H1 (cell line): ENCODE measurements around the gene NCLN. TPM values are rescaled to one million over a fixed set of nuclear protein-coding genes. Genes with fewer than 3 reads are reported as not detected.

Experiments
- CTCF ChIA-PET: fragments of 300-600 bp; sonication (Branson Sonifier 250); formaldehyde crosslinking; loops from one replicate; lab custom pipeline; 2021; ENCODE audit not compliant: partially characterized antibody; lab: Charles Lee
- POLR2A ChIA-PET: fragments of 300-600 bp; sonication (Branson Sonifier 250); formaldehyde crosslinking; loops from one replicate; lab custom pipeline; 2021; ENCODE audit warnings: inconsistent platforms; ENCODE audit not compliant: partially characterized antibody; lab: Charles Lee
- DNase-seq, 2 experiments: peaks; one replicate each; pipeline versions ENCODE4 v3.0.0 to v3.0.0-alpha.2; 2010 to 2022; ENCODE audit warnings: low spot score in 2 of 2, low read depth in 1 of 2, mixed read lengths in 1 of 2
- FAIRE-seq: peaks from 2 replicates; lab custom pipeline; 2011; peaks lifted over from hg19 to GRCh38; lab: Jason Lieb, UNC
- H2AFZ ChIP-seq: 2 replicates; pipeline ENCODE4 v1.8.1; 2012; ENCODE audit warnings: low read length, inconsistent platforms
- H2AK5ac ChIP-seq: 2 replicates; pipeline ENCODE4 v1.6.1; 2013; ENCODE audit warnings: low read depth, low read length
- H2BK120ac ChIP-seq: replicated peaks from 2 replicates; pipeline ENCODE3; 2013; ENCODE audit warnings: low read depth, low read length, inconsistent platforms
- H2BK12ac ChIP-seq: 2 replicates; pipeline ENCODE4 v1.6.1; 2013; ENCODE audit warnings: low read depth, low read length
- H2BK15ac ChIP-seq: 2 replicates; pipeline ENCODE4 v1.6.1; 2013; ENCODE audit warnings: low read length
- H2BK20ac ChIP-seq: 2 replicates; pipeline ENCODE4 v1.6.1; 2013; ENCODE audit warnings: low read length
- H2BK5ac ChIP-seq: 2 replicates; pipeline ENCODE4 v1.6.1; 2013; ENCODE audit warnings: low read depth, low read length
- H3K14ac ChIP-seq: 2 replicates; pipeline ENCODE4 v1.6.1; 2013; ENCODE audit warnings: inconsistent platforms; ENCODE audit not compliant: insufficient read length
- H3K18ac ChIP-seq: 2 replicates; pipeline ENCODE4 v1.6.1; 2013; ENCODE audit warnings: low read length; ENCODE audit errors: extremely low read depth
- H3K23ac ChIP-seq: 2 replicates; pipeline ENCODE4 v1.6.1; 2013; ENCODE audit warnings: inconsistent platforms; ENCODE audit not compliant: insufficient read length
- H3K23me2 ChIP-seq: 2 replicates; pipeline ENCODE4 v1.6.1; 2013; ENCODE audit warnings: low read depth, low read length
- H3K27ac ChIP-seq: 2 replicates; pipeline ENCODE4 v1.6.1; 2011; ENCODE audit warnings: low read depth, low read length, inconsistent platforms
- H3K27me3 ChIP-seq, 4 experiments: replicated peaks in 1 of 4; 1 replicate in 1 of 4; 2 replicates in 3 of 4; pipeline versions ENCODE4 v1.6.1 to v1.8.1; 2011 to 2013; ENCODE audit warnings: low read length in 3 of 4, mild to moderate bottlenecking in 3 of 4, inconsistent platforms in 2 of 4, mixed read lengths in 2 of 4, moderate library complexity in 1 of 4; ENCODE audit not compliant: control insufficient read depth in 3 of 4, insufficient read depth in 3 of 4; ENCODE audit errors: extremely low read depth in 1 of 4
- H3K36me3 ChIP-seq, 4 experiments: 2 replicates each; pipeline versions ENCODE4 v1.6.1 to v1.8.1; 2011 to 2013; ENCODE audit warnings: mild to moderate bottlenecking in 4 of 4, low read length in 3 of 4, moderate library complexity in 2 of 4, control low read depth in 1 of 4, inconsistent platforms in 1 of 4; ENCODE audit not compliant: insufficient read depth in 4 of 4, control insufficient read depth in 2 of 4
- H3K4ac ChIP-seq: replicated peaks from 2 replicates; pipeline ENCODE3; 2013; ENCODE audit warnings: low read length, low read depth, mixed read lengths, inconsistent platforms; ENCODE audit not compliant: insufficient read length
- H3K4me1 ChIP-seq, 4 experiments: replicated peaks in 1 of 4; 1 replicate in 1 of 4; 2 replicates in 3 of 4; pipeline versions ENCODE4 v1.6.1 to v1.8.1; 2011 to 2013; ENCODE audit warnings: low read length in 3 of 4, inconsistent platforms in 2 of 4, mixed read lengths in 1 of 4; ENCODE audit not compliant: insufficient read depth in 4 of 4, control insufficient read depth in 3 of 4
- H3K4me2 ChIP-seq, 2 experiments: 2 replicates each; pipeline versions ENCODE4 v1.6.1 to v1.8.1; 2011 to 2013; ENCODE audit warnings: low read depth in 2 of 2, low read length in 2 of 2, control low read depth in 1 of 2, inconsistent platforms in 1 of 2, mild to moderate bottlenecking in 1 of 2; ENCODE audit not compliant: insufficient read depth in 1 of 2
- H3K4me3 ChIP-seq, 4 experiments: fragments of 200-600, 300-600 bp in 1 of 4; sonication (generic), shearing (Covaris generic), sonication (Bioruptor Twin) in 1 of 4; 2 replicates each; pipeline versions ENCODE4 v1.5.1 to v1.8.1; 2011 to 2016; ENCODE audit warnings: low read length in 4 of 4, low read depth in 3 of 4, control low read depth in 2 of 4, inconsistent platforms in 2 of 4, mild to moderate bottlenecking in 2 of 4, mixed read lengths in 1 of 4, moderate library complexity in 1 of 4; ENCODE audit not compliant: insufficient read depth in 2 of 4; ENCODE audit errors: extremely low read depth in 1 of 4
- H3K56ac ChIP-seq: replicated peaks from 2 replicates; pipeline ENCODE3; 2013; ENCODE audit warnings: low read depth, mild to moderate bottlenecking, mixed read lengths, low read length, inconsistent platforms; ENCODE audit not compliant: insufficient read length
- H3K79me1 ChIP-seq: 2 replicates; pipeline ENCODE4 v1.6.1; 2013; ENCODE audit warnings: low read depth, low read length, control low read depth
- H3K79me2 ChIP-seq, 2 experiments: 2 replicates each; pipeline versions ENCODE4 v1.6.1 to v1.8.1; 2012 to 2013; ENCODE audit warnings: low read length in 2 of 2, mild to moderate bottlenecking in 2 of 2, inconsistent platforms in 1 of 2; ENCODE audit not compliant: insufficient read depth in 2 of 2, control insufficient read depth in 1 of 2
- H3K9ac ChIP-seq, 4 experiments: replicated peaks in 1 of 4; 1 replicate in 1 of 4; 2 replicates in 3 of 4; pipeline versions ENCODE4 v1.6.1 to v1.8.1; 2011 to 2013; ENCODE audit warnings: low read depth in 3 of 4, low read length in 3 of 4, control low read depth in 2 of 4, mild to moderate bottlenecking in 2 of 4, moderate library complexity in 2 of 4, inconsistent platforms in 1 of 4; ENCODE audit errors: extremely low read depth in 1 of 4
- H3K9me3 ChIP-seq, 2 experiments: 2 replicates each; pipeline versions ENCODE4 v1.6.1 to v1.8.1; 2012 to 2013; ENCODE audit warnings: mild to moderate bottlenecking in 2 of 2, moderate library complexity in 2 of 2, control low read depth in 1 of 2, inconsistent platforms in 1 of 2, low read depth in 1 of 2, low read length in 1 of 2, mixed read lengths in 1 of 2; ENCODE audit not compliant: insufficient read depth in 2 of 2
- H4K20me1 ChIP-seq, 2 experiments: replicated peaks in 1 of 2; 2 replicates each; pipeline versions ENCODE3 to v1.8.1; 2011 to 2013; ENCODE audit warnings: inconsistent platforms in 2 of 2, low read length in 2 of 2, mild to moderate bottlenecking in 1 of 2; ENCODE audit not compliant: insufficient read depth in 2 of 2, control insufficient read depth in 1 of 2
- H4K5ac ChIP-seq: 2 replicates; pipeline ENCODE4 v1.6.1; 2013; ENCODE audit warnings: low read length, low read depth, mixed read lengths, inconsistent platforms; ENCODE audit not compliant: insufficient read length
- H4K8ac ChIP-seq: 2 replicates; pipeline ENCODE4 v1.8.0; 2013; ENCODE audit warnings: mild to moderate bottlenecking, moderate library complexity, low read length, inconsistent platforms; ENCODE audit not compliant: insufficient read depth; ENCODE audit errors: extremely low read depth
- H4K91ac ChIP-seq: replicated peaks from 2 replicates; pipeline ENCODE3; 2013; ENCODE audit warnings: low read length, mixed read lengths, inconsistent platforms; ENCODE audit not compliant: insufficient read length
- BCL11A ChIP-seq, 2 experiments: IDR thresholded peaks; one replicate each; pipeline ENCODE4 v1.6.1; 2011; ENCODE audit warnings: low read depth in 2 of 2, low read length in 2 of 2, mild to moderate bottlenecking in 2 of 2
- EGR1 ChIP-seq: IDR thresholded peaks from 2 replicates; pipeline ENCODE4 v1.6.1; 2011; ENCODE audit warnings: low read depth, low read length, borderline replicate concordance
- HDAC6 ChIP-seq: IDR thresholded peaks from one replicate; pipeline ENCODE4 v1.7.1; 2012; ENCODE audit warnings: low read depth, mild to moderate bottlenecking, inconsistent platforms, low read length, moderate library complexity
- POLR2AphosphoS5 ChIP-seq: IDR thresholded peaks from 2 replicates; pipeline ENCODE4 v1.6.1; 2011; ENCODE audit warnings: low read depth, low read length
- RAD21 ChIP-seq, 2 experiments: IDR thresholded peaks in 1 of 2; conservative IDR thresholded peaks in 1 of 2; 2 replicates each; pipeline ENCODE4 v1.6.1; 2011; ENCODE audit warnings: low read depth in 2 of 2, low read length in 2 of 2, improper control_type of control experiment in 1 of 2, inconsistent platforms in 1 of 2, mild to moderate bottlenecking in 1 of 2, moderate library complexity in 1 of 2
- SAP30 ChIP-seq: fragments of 300-600 bp; sonication (generic); IDR thresholded peaks from 2 replicates; pipeline ENCODE4 v1.7.1; 2012; ENCODE audit warnings: low read length, moderate library complexity, mild to moderate bottlenecking, inconsistent platforms; ENCODE audit not compliant: insufficient read depth, insufficient replicate concordance
- TCF12 ChIP-seq: IDR thresholded peaks from 2 replicates; pipeline ENCODE4 v1.6.1; 2011; ENCODE audit warnings: low read depth, mild to moderate bottlenecking, low read length
- WGBS, 2 experiments: shearing (Covaris generic) in 1 of 2; methylation state at CpG; one replicate each; pipeline versions ENCODE4 v1.1.6 to v1.1.7; 2013 to 2015; ENCODE audit warnings: low lambda C conversion rate in 2 of 2, mixed read lengths in 2 of 2, inconsistent platforms in 1 of 2, low coverage in 1 of 2, missing lambda C conversion rate in 1 of 2; ENCODE audit not compliant: insufficient replicate concordance in 2 of 2, insufficient coverage in 1 of 2, insufficient read length in 1 of 2; ENCODE audit errors: extremely low coverage in 1 of 2, missing lambda C conversion rate in 1 of 2; 5-methylcytosine and 5-hydroxymethylcytosine counted together
- polyA plus RNA-seq, 7 experiments: library from polyadenylated mRNA; depleted of rRNA in 3 of 7; stranded (reverse) in 5 of 7; unstranded in 2 of 7; fragments of >200 nt in 5 of 7; fragments of 200-250 nt in 2 of 7; gene quantifications; 1 replicate in 5 of 7; 2 replicates in 1 of 7; 4 replicates in 1 of 7; pipeline versions ENCODE4 v1.2.1 to v1.2.3, GENCODE V29; 2011 to 2013; ENCODE audit warnings: missing spikeins in 2 of 7, mixed read lengths in 2 of 7
- total RNA-seq: library from RNA; stranded (reverse); fragmentation: NEBNext Ultra II Directional; extraction: Animal tissue kit (Norgen Biotek cat#: 25700); gene quantifications from 2 replicates; pipeline ENCODE4 v1.2.1, GENCODE V29; 2021

Gene NCLN
- total and polyA plus RNA-seq, 2 of the 8 experiments (the other 6 are each of a cell fraction or from before 2014, with no cell fraction given) = 89.2 to 103 TPM

- H2BK5ac ChIP-seq = no peak overlapping the region
- H2AK5ac ChIP-seq = no peak overlapping the region
- POLR2A ChIA-PET = no interaction called here
- 93% methylated on average over 17 of the region's 20 CpGs; no CpG with 5 or more reads in 1 of the 2 experiments for WGBS, 2 experiments
- H3K23me2 ChIP-seq = peaks cover 4% of the 10 kb centered on the region; the same call in 1 of the 2 replicates
- H2BK20ac ChIP-seq = no peak overlapping the region
- TF ChIP-seq TCF12 (no peak), SAP30 (no peak), RAD21 (IDR thresholded peaks at IDR 0.05 in 1 of 2, conservative IDR thresholded peaks at IDR 0.05 in 1 of 2; ENCODE audit: low read depth in 2 of 2, low read length in 2 of 2) (no peak), EGR1 (no peak), HDAC6 (no peak), POLR2AphosphoS5 (no peak), BCL11A (IDR thresholded peaks at IDR 0.05; ENCODE audit: low read depth in 2 of 2, low read length in 2 of 2) (no peak)
- TF ChIP-seq, all 59 proteins: peak for 0
- peaks cover 0 to 7% of the 10 kb centered on the region in 2 experiments for H4K20me1 ChIP-seq
- no peaks in the 10 kb centered on the region; a peak in 1 of 7 replicates for H3K27me3 ChIP-seq
- no peak overlapping the region for H3K14ac ChIP-seq
- CTCF ChIA-PET = interaction anchor here (1.8 to 12.0 kb wide), 2 partner anchors 10 to 20 kb away, joined by 9 to 166 read pairs; no protein-coding TSS in a partner anchor
- no peak overlapping the region for H3K18ac ChIP-seq
- no peak overlapping the region for H3K4me2 ChIP-seq
- no peak overlapping the region for H3K23ac ChIP-seq
- H3K9me3 ChIP-seq = no peaks in the 10 kb centered on the region
- H3K56ac ChIP-seq = no peak overlapping the region
- H3K4me1 ChIP-seq = peaks cover 0 to 5% (median 2%) of the 10 kb centered on the region in 4 experiments; a peak in 1 of 7 replicates
- no peaks in the 10 kb centered on the region for H3K79me2 ChIP-seq
- no peak overlapping the region for H3K4me3 ChIP-seq
- H4K5ac ChIP-seq = no peak overlapping the region
- no peak overlapping the region for H2BK120ac ChIP-seq
- no peaks in the 10 kb centered on the region for H3K79me1 ChIP-seq
- DNase-seq (no peak), FAIRE-seq (no peak)
- H2AFZ ChIP-seq = no peak overlapping the region
- no peak overlapping the region for H3K4ac ChIP-seq
- no peak overlapping the region for H3K27ac ChIP-seq
- no peak overlapping the region for H3K9ac ChIP-seq
- H4K8ac ChIP-seq = no peak overlapping the region
- H4K91ac ChIP-seq = peak overlapping the region; percentile 54
- no peak overlapping the region for H2BK12ac ChIP-seq
- H3K36me3 ChIP-seq = no peaks in the 10 kb centered on the region
- no peak overlapping the region for H2BK15ac ChIP-seq
Measured at GRCh38 chr19:3148503-3148902, 37.2 kb upstream of the NCLN start.
